Measurements from ENCODE around the gene TNFRSF1B. TPM values are rescaled to one million over a fixed set of nuclear protein-coding genes. Genes with fewer than 3 reads are reported as not detected.
A peak's percentile ranks its signal among the peaks of the same experiment; 100 is the strongest.

Gene TNFRSF1B
- total and polyA plus RNA-seq, 9 of the 15 experiments (the other 6 are each of a cell fraction or from before 2014, with no cell fraction given), result 8.8 to 91.3 (median 36.0) TPM

DNA sequence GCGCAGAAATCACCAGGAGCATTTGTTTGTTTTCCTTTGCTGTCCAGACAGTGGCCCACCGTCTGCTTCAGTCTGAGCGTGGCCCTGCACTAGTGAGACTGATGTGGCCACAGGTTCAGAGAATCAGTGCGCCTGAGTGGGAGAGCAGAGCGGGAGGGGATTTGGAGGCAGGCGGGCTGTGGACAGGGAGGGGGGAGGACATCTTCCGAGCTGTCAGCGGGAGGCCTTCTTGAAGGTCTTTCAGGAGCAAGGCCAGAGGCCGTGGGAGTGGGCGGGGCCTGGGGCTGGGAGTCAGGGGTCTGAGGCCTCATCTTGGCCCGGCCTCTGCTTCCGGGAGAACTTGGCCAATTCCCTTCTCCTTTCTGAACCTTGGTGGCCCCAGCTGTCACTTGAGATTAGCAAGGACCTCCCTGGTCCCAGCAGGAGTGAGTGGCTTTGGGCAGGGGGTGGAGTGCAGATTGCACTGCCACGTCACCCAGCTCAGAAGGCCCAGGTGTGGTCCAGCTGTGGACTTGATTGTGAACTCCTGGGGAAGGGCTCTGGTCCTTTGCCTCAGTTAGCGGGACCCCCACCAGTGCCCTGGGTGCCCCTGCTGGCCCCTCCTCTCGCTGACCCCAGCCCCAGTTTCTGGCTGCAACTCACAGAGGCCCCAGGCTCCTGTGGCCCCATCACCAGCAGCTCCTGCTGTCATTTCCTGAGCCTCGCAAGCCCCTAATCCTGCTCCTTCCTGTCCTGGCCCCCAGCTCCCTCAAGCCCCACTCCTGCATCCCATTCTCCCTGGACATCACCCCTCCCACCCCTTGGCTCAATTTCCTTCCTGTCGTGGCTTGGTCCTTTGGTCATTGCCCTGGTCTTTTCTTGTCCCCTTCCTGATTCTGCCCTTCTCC, 8.4 kb downstream of the TNFRSF1B start (continued):
- TF ChIP-seq, protein P1, sequence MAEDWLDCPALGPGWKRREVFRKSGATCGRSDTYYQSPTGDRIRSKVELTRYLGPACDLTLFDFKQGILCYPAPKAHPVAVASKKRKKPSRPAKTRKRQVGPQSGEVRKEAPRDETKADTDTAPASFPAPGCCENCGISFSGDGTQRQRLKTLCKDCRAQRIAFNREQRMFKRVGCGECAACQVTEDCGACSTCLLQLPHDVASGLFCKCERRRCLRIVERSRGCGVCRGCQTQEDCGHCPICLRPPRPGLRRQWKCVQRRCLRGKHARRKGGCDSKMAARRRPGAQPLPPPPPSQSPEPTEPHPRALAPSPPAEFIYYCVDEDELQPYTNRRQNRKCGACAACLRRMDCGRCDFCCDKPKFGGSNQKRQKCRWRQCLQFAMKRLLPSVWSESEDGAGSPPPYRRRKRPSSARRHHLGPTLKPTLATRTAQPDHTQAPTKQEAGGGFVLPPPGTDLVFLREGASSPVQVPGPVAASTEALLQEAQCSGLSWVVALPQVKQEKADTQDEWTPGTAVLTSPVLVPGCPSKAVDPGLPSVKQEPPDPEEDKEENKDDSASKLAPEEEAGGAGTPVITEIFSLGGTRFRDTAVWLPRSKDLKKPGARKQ (CRISPR knock-in tag; IDR thresholded peaks at IDR 0.05), result no peak
- TF ChIP-seq MAFF (IDR thresholded peaks at IDR 0.05; ENCODE audit: low read length), result no peak
- TF ChIP-seq, protein P2, sequence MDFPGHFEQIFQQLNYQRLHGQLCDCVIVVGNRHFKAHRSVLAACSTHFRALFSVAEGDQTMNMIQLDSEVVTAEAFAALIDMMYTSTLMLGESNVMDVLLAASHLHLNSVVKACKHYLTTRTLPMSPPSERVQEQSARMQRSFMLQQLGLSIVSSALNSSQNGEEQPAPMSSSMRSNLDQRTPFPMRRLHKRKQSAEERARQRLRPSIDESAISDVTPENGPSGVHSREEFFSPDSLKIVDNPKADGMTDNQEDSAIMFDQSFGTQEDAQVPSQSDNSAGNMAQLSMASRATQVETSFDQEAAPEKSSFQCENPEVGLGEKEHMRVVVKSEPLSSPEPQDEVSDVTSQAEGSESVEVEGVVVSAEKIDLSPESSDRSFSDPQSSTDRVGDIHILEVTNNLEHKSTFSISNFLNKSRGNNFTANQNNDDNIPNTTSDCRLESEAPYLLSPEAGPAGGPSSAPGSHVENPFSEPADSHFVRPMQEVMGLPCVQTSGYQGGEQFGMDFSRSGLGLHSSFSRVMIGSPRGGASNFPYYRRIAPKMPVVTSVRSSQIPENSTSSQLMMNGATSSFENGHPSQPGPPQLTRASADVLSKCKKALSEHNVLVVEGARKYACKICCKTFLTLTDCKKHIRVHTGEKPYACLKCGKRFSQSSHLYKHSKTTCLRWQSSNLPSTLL (IDR thresholded peaks at IDR 0.05), result no peak
- no peak for TF ChIP-seq BRCA1 (IDR thresholded peaks at IDR 0.05)
- no peak for TF ChIP-seq BRCA1 (CRISPR knock-in tag; IDR thresholded peaks at IDR 0.05)
- TF ChIP-seq ZBTB7A (IDR thresholded peaks at IDR 0.05; ENCODE audit: borderline replicate concordance, control insufficient read depth, low read depth, low read length), result peak; percentile 70; the same call in 1 of the 2 replicates
- TF ChIP-seq, protein P3, sequence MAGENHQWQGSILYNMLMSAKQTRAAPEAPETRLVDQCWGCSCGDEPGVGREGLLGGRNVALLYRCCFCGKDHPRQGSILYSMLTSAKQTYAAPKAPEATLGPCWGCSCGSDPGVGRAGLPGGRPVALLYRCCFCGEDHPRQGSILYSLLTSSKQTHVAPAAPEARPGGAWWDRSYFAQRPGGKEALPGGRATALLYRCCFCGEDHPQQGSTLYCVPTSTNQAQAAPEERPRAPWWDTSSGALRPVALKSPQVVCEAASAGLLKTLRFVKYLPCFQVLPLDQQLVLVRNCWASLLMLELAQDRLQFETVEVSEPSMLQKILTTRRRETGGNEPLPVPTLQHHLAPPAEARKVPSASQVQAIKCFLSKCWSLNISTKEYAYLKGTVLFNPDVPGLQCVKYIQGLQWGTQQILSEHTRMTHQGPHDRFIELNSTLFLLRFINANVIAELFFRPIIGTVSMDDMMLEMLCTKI (IDR thresholded peaks at IDR 0.05; ENCODE audit: partially characterized antibody), result no peak
- peak; percentile 30; the same call in 1 of the 2 replicates for TF ChIP-seq GABPA (tag; conservative IDR thresholded peaks at IDR 0.05; ENCODE audit: low read depth)
- TF ChIP-seq ETV6 (IDR thresholded peaks at IDR 0.05; ENCODE audit: borderline replicate concordance in 1 of 2, low read depth in 2 of 2, low read length in 1 of 2), result peak in 1 of 2 experiments; percentile 57; a peak in 1 of 4 replicates
- no peak for TF ChIP-seq ETV6 (CRISPR knock-in tag; IDR thresholded peaks at IDR 0.05; ENCODE audit: borderline replicate concordance)
- TF ChIP-seq PYGO2 (tag; IDR thresholded peaks at IDR 0.05), result no peak
- no peak for TF ChIP-seq ZNF282 (CRISPR knock-in tag; IDR thresholded peaks at IDR 0.05)
